Endometrial microvascular endothelial cells (primary cell): Measurements from ENCODE around the gene ENSA. TPM values are rescaled to one million over a fixed set of nuclear protein-coding genes. Genes with fewer than 3 reads are reported as not detected.

Experiments used
- in situ Hi-C: cut with HindIII; loops from 2 replicates; pipeline ENCODE4 v1.10.0; 2017; ENCODE audit warnings: low sequenced_read_pairs, low pct_unique_long_range_greater_than_20kb; ENCODE audit errors: inconsistent ontology term
- total RNA-seq: library from RNA; depleted of rRNA; stranded (reverse); fragments of >200 nt; gene quantifications from one replicate; pipeline ENCODE4 v1.2.3, GENCODE V29; 2015; ENCODE audit errors: inconsistent ontology term

Gene ENSA
- total RNA-seq, 1 donor from 2014 or later: 250 TPM

DNA sequence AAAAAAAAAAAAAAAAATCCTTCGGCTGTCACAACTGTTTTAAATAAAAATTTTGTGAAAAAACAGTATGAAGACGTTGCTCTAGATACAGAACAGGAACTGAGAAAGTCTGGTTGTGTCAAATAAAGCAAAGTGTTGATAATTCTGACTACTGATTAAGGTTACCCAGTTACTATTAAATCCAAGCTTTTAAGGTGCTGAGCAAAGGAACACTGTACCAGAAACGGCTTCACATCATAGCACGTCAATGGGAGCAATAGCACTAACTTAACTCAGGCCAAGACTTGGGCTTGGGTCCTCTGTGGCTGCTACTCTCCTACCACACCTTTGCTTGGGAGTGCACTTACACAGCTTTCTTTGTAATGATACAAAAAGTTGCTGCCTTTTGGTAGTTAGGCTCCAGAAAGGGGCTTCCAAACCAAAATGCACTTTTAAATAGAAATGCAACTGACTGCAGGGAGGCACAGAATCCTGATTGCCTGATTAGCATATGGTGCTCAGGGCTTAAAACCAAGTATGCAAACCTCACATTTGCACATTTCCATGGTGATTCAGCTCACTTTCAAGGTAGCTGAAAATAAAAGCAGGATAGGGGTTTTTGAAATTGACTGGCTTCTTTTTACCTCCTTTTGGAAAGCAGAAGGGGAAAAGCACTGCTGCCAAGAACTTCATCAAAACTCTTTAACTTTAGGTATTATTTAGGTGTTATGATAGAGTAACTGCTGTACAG is 56.3 kb downstream of the ENSA start:
- in situ Hi-C loops: no loop called here

Other genes with a start within 250 kb of the ENSA start
- gene TARS2, start 142.2 kb downstream of the ENSA start, total RNA-seq: 12.5 TPM
- 5.8 TPM for gene ECM1, start 121.5 kb downstream of the ENSA start, total RNA-seq
- gene FALEC, start 113.9 kb downstream of the ENSA start, total RNA-seq: not detected
- gene ADAMTSL4, start 80.2 kb downstream of the ENSA start, total RNA-seq: 1.8 TPM
- 382 TPM for gene MCL1, start 50.0 kb downstream of the ENSA start, total RNA-seq
- 28.6 TPM for gene GOLPH3L, start 67.5 kb upstream of the ENSA start, total RNA-seq
- not detected for gene HORMAD1, start 91.3 kb upstream of the ENSA start, total RNA-seq
- gene CTSS, start 136.2 kb upstream of the ENSA start, total RNA-seq: 74.1 TPM
- gene CTSK, start 178.6 kb upstream of the ENSA start, total RNA-seq: 4.8 TPM
- gene ARNT, start 247.0 kb upstream of the ENSA start, total RNA-seq: 15.9 TPM